GM19238 (cell line): ENCODE data around the gene PRLR.

Experiments used
- DNase-seq: peaks from one replicate; pipeline ENCODE4 v3.0.0; 2011; ENCODE audit warnings: low spot score; ENCODE audit not compliant: insufficient read length

The PRLR gene

GRCh38 chr5:35161652-35162273 lies 68.5 kb downstream of the PRLR start:
- DNase-seq: no peak

DNA sequence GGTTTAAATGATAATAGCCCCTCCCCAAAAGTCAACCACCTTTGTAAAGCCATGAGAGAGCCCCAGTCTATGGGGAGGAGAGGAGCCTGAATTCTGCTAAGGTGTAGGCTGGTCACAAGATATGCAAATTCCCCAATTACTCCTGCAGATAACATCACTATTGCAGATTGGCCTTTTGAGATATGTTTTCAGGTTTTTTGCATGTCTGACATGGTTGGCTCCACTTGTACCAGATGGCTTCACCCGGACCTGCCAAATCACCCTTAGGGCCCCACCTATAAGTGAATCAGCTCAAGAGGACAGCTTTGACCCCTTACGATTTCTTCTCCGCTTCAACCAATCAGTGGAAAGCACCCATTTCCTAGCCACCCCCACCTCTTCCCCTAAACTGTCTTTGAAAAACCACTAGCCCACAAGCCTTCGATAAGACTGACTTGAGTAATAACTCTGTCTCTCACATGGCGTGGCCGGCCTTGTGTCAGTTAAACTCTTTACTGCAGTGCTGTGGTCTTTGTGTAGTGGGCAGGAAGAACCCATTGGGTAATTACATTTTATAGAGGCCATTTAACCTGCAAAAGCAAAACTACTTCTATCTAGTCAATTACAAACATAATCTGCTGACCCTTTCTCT lies 69.7 kb downstream of the PRLR start:
- DNase-seq: no peak

DNA sequence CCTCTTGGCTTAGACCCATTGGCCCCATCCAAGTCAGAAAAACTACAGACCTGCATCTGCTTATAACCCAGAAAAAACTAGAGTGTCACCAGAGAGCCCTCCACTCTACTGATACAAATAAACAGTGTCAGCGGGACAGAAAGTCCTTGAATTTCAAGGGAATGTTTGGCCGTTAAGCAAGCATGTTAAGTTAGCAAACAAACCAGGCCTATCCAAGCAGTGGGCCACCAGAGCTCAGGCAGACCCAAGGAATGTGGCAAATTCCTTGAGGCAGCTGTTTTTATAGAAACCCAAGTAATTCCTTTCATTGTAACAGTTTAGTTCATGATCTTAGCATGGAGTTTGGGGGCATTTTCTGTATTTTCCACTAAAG lies 70.9 kb downstream of the PRLR start:
- no peak for DNase-seq

DNA sequence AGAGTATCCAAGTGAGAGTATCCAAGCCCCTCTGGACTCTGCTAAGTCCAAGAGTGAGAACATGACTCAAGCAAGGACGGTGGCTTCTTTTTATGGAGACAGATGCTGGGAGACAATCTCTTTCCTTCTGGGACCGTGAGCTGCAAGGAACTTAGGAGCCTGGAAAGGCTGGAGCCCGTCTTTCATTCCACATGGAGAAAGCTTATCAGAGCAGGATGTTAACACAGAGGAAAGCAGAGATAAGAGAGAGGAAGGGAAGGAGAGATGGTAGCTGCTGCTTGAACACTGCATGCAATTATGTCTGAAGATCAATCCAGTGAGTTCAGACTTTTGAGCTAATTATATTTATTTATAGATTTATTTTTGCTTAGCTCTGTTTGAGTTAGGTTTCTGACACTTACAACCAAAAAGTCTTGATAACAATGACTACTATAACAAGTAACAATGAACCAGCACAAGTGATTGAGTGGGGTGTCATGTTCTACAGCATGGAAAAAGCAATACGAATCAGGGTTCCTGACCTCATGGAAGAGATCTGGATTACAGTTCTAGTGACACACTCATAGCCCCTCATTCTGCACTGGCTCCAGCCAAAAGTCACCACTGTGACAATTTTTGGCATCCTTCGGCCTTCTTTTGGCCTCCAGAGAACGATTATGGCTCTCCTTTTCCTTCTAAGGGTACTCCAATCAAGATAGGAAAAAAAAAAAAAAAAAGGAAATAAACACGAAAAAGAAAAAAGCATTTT lies 71.5 kb downstream of the PRLR start:
- DNase-seq: no peak

DNA sequence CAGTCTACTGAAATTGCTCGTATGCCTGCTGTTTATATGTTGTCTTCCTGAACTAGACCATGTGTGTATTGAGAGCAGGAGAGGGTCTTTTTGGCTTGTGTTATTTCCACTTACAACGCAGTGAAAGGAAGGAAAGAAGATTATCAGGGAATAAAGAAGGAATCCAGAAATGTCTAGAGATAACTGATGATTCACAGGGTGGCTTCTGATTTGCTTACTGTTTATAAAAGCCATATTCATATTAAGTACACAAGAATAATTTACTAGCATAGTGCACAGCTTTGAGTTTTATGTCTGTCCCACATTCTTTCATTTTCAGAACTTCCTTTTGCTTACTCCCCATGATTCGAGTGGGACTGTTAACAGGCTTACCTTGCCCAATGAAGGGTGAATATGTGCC lies 72.1 kb downstream of the PRLR start:
- DNase-seq: no peak

GRCh38 chr5:35153375-35153932 lies 76.8 kb downstream of the PRLR start:
- no peak for DNase-seq

DNA sequence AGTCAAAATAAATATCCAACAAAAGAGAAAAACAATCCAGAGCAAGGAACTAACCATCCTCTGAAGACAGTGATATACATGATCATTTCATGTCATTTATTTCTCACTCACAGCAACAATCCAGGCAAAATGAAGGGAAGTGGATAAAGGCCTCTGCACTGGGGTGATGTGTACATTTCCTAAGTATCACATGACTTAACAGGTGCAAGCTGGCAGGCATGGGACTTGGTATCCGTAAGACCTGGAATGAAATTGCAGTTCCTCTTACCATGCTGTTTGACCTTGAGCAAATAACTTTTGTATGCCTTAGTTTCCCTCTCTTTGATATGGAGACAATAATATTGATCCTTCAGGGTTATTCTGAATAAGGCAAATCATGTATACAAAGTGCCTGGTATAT lies 77.6 kb downstream of the PRLR start:
- DNase-seq: no peak

- DNase-seq: no peak
These were observed 79.0 kb downstream of the PRLR start for GRCh38 chr5:35151146-35151920.

- DNase-seq: no peak
These were observed 81.2 kb downstream of the PRLR start for GRCh38 chr5:35149041-35149440.

DNA sequence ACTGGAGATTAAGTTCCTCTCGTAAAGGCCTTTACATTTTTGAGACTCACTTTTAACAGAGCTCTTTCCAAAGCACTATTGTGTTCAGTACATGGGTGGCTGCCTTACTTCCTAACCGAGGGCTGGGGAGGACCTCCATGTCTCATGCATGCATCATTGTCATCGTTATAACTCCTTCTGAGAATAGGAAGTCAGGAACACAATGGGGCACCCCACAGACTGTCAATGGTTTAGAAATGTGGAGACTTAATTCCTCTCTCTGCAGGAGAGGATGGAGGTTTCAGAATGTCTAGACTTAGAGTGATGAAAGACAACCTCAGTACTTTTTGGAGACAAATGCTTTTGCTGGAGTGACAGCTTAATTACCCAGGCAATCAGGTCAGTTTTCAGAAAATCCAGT lies 83.9 kb downstream of the PRLR start:
- DNase-seq: no peak

- DNase-seq: no peak
These were observed 84.5 kb downstream of the PRLR start for GRCh38 chr5:35145691-35146317.

- no peak for DNase-seq
These were observed 85.3 kb downstream of the PRLR start for GRCh38 chr5:35145012-35145411.

DNA sequence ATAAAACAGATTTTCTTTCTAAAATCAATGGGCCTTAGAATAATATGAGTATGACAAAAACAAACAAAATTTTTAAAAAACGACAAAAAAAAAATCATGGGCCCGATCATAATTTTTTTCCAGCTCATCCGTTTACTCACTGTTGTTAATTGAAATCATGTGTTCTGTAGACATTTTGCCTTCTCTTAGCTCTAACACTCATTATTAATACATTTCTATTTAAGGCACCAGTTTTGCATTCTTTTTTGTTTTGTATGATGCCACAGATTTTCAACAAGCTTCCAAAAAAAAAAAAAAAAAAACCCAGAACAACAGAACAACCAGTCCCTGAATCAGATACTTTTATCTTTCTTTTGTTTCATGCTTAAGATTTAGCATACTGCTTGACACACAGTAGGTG lies 86.4 kb downstream of the PRLR start:
- no peak for DNase-seq

GRCh38 chr5:35141739-35142138 lies 88.5 kb downstream of the PRLR start:
- DNase-seq: no peak

DNA sequence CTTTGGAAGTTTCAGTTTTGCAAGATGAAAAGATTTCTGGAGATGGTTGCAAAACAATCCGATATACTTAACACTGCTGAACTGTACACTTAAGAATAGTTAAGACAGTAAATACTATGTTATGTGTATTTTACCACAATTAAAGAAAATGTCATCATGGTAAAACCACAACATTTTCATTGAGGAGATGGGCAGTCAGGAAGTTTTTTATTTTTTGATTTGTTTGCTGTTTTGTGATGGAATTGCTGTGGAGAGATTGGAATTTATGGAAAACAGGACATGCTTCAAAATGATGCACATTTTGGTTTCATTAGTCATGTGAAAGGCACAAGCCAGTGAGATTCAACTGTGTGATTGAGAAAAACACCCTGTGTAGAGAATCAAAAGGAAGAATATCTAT lies 92.1 kb downstream of the PRLR start:
- DNase-seq: no peak

DNA sequence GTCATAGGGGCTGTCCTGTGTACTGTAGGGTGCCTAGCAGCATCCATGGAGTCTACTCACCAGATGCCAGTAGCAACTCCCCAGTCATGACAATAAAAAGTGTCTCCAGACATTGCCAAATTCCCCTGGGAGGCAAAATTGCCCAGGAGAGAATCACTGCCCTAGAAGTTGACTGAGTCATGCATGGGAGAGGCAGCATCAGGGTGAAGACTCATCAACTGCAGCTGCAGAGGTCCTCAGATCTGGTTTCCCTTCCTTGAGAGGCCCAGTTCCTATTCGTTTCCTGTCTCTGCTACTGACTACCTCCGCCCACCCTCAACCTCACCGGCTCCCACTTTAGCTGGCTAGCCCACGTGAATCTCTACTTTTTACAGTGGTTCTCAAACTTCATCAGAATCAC lies 93.9 kb downstream of the PRLR start:
- no peak for DNase-seq

DNA sequence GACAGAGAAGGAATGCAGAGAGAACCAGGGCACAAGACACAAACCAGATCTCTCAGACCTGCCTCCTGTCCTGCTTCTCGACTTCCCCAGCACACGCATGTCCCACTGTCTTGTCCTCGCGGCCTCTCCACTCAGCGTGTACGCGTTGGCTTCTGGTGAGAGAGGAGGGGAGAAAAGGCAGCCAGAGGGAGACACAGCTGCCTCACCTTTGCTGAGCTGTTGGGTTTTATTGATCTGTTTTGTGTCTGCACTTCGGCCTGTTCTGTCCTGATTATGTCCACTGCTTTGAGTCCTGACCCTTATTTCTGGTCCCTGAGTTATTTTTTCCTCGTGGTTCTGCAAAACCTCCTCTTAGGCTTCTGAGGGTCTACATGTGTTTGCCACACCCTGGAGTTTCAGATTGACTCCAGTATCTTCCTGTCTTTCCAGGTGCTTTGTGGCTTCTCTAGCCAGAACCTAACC lies 95.0 kb downstream of the PRLR start:
- DNase-seq: no peak

GRCh38 chr5:35134278-35135030 lies 95.8 kb downstream of the PRLR start:
- DNase-seq: no peak

DNA sequence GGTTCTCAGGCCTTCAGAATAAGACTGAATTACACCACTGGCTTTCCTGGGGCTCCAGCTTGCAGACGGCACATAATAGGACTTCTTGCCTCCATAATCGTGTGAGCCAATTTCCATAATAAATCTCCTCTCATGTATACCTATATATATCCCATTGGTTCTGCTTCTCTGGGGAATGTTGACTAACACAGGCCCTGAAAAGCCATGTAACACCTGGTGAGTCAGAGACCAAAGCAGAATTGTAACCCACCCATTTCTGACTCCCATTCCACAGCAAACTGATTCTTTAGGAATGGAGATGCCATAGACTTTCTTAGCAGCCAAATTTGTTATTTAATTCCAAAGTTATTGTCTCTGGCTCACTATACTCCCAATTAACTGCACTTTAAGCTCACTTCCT lies 97.1 kb downstream of the PRLR start:
- DNase-seq: no peak

DNA sequence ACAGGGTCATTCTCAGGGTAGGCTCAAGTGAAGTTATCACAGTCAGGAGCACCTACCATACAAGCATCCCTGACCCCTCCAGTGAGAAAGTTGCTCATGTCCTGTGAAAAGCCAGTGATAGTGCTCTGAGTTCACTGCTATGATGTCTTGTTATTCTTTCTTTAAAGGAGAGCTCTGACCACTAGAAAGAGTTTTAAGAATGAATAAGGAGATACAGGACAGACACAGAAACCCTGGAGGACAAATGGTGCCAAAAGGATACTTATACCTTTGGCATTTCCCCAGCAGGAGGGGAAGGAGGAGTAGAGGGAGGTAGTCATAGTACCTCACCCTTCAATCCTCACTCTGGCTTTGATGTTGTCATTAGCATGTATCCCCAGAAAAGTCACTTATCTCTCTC lies 98.6 kb downstream of the PRLR start:
- no peak for DNase-seq
